Spleen (tissue), 7 donors: ENCODE data around the gene GSTA3.

Experiments
- POLR2AphosphoS5 ChIP-seq, 3 donors: sonication (generic); formaldehyde crosslinking; IDR thresholded peaks; one replicate each; pipeline ENCODE4 v1.5.1; 2017; ENCODE audit warnings: antibody characterized with exemption in 3 of 3
- TF ChIP-seq, protein P1 (sequence below), 11 experiments: fragments of 200-600 bp in 7 of 11; fragments of 450-650 bp in 4 of 11; sonication (generic) in 4 of 11; IDR thresholded peaks in 8 of 11; conservative IDR thresholded peaks in 3 of 11; 1 replicate in 7 of 11; 2 replicates in 4 of 11; pipeline versions ENCODE4 v1.4.0 to v1.8.0; 2016 to 2021; ENCODE audit warnings: antibody characterized with exemption in 11 of 11, inconsistent platforms in 4 of 11, mild to moderate bottlenecking in 1 of 11
- donor health status: DM: no; HTN: no; CAD: no; lungs with moderate emphysema.
- donor health status: DM: no; HTN: no; CAD: no.
- donor health status: DM: no; HTN: no; CAD: no.

DNA sequence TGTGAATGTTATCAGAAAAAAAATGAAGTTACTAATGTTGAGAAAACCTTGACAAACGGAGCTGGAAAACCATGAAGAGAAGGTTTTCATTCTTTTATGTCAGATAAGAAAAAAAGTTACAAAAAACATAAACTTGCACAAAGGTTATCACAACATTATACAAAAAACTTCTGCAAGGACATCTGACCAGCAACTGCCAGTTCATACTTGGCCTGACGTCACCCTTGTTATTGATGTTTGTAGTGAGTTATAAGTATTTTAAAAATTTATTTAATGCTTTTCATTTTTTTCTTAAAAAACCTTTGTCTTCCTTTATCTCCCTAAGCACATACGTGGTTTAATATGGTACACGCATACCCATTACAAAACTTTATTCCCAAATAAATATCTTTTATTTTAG is 16.3 kb downstream of the GSTA3 start:
- TF ChIP-seq, protein P1, sequence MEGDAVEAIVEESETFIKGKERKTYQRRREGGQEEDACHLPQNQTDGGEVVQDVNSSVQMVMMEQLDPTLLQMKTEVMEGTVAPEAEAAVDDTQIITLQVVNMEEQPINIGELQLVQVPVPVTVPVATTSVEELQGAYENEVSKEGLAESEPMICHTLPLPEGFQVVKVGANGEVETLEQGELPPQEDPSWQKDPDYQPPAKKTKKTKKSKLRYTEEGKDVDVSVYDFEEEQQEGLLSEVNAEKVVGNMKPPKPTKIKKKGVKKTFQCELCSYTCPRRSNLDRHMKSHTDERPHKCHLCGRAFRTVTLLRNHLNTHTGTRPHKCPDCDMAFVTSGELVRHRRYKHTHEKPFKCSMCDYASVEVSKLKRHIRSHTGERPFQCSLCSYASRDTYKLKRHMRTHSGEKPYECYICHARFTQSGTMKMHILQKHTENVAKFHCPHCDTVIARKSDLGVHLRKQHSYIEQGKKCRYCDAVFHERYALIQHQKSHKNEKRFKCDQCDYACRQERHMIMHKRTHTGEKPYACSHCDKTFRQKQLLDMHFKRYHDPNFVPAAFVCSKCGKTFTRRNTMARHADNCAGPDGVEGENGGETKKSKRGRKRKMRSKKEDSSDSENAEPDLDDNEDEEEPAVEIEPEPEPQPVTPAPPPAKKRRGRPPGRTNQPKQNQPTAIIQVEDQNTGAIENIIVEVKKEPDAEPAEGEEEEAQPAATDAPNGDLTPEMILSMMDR (IDR thresholded peaks at IDR 0.05 in 8 of 11, conservative IDR thresholded peaks at IDR 0.05 in 3 of 11) = no peak
- TF ChIP-seq POLR2AphosphoS5 (IDR thresholded peaks at IDR 0.05) = no peak
